ENCODE measurements around the gene FOXL2. TPM values are rescaled to one million over a fixed set of nuclear protein-coding genes. Genes with fewer than 3 reads are reported as not detected.
A peak's percentile ranks its signal among the peaks of the same experiment; 100 is the strongest.

FOXL2 gene
- total and polyA plus RNA-seq, 9 of the 15 experiments (the other 6 are each of a cell fraction or from before 2014, with no cell fraction given) = 0.27 to 22.1 (median 3.2) TPM

DNA sequence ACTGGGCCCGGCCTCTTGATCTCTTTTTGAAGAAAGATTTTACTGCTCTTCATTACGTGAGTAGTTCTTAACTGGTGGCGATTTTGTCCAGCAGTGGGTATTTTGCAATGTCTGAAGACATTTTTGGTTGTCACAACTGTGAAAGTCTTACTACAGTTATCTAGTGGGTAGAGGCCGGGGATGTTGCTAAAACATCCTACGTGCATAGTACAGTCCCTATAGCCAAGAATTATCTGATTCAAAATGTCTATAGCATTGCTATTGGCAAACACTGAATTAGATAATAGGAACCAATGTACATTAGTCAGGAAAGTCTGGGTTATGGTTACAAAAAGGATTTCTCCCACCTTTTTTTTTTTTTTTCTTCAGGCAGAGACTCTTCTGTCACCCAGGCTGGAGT, 38.1 kb downstream of the FOXL2 start:
- Histone ChIP-seq H3K9ac (ENCODE audit: insufficient read depth in 1 of 2, low read depth in 2 of 2, low read length in 2 of 2) (no peak overlapping the region), H3K9me1 (ENCODE audit: control insufficient read depth, insufficient read depth, low read length) (no peaks in the 10 kb centered on the region), H2AFZ (ENCODE audit: low read depth, low read length) (peak overlapping the region; percentile 33; the same call in 1 of the 2 replicates), H3K9me3 (replicated peaks; ENCODE audit: control insufficient read depth, insufficient read depth, low read depth, low read length) (no peaks in the 10 kb centered on the region), H3K27ac (ENCODE audit: extremely low read depth, low read depth, low read length) (no peak overlapping the region), H3K4me1 (replicated peaks in 1 of 2; ENCODE audit: control insufficient read depth in 2 of 2, insufficient read depth in 2 of 2, low read length in 2 of 2) (peaks cover 6 to 25% of the 10 kb centered on the region in 2 experiments; a peak in 4 of 5 replicates), H3K4me2 (ENCODE audit: insufficient read depth, low read length) (no peak overlapping the region), H4K20me1 (replicated peaks; ENCODE audit: control insufficient read depth, insufficient read depth, low read length) (no peaks in the 10 kb centered on the region), H3K79me2 (ENCODE audit: control insufficient read depth, insufficient read depth, low read length) (peaks cover 2% of the 10 kb centered on the region; the same call in 1 of the 3 replicates), H3K27me3 (ENCODE audit: control insufficient read depth in 2 of 2, insufficient read depth in 2 of 2, low read length in 2 of 2) (no peaks in the 10 kb centered on the region), H3K4me3 (no peak overlapping the region), H3K36me3 (ENCODE audit: control insufficient read depth, insufficient read depth, low read length) (no peaks in the 10 kb centered on the region)
- no TSS peak for BruUV-seq (replicated peaks)
- CTCF ChIA-PET (ENCODE audit: low intra/inter-chr PET ratio) = no interaction called here
- POLR2A ChIA-PET = interaction anchor here (0.9 kb wide), 1 partner anchor 11 kb away, joined by 4 read pairs; no protein-coding TSS in a partner anchor
- DNase-seq (ENCODE audit: extremely low read depth in 1 of 4, low spot score in 3 of 4) = no peak
- WGBS (ENCODE audit: insufficient coverage, low coverage, missing lambda C conversion rate) = 77% methylated on average over 5 of the region's 5 CpGs
- TF ChIP-seq CEBPB (tag; IDR thresholded peaks at IDR 0.05) (0 out of 2 replicates have a peak, but pooled peaks have one; percentile 9), NFIC (IDR thresholded peaks at IDR 0.05) (no peak), ZNF311 (CRISPR knock-in tag; IDR thresholded peaks at IDR 0.05) (0 out of 2 replicates have a peak, but pooled peaks have one; percentile 14), NBN (IDR thresholded peaks at IDR 0.05; ENCODE audit: low read depth) (no peak), HIVEP1 (CRISPR knock-in tag; IDR thresholded peaks at IDR 0.05) (no peak), CCAR2 (IDR thresholded peaks at IDR 0.05; ENCODE audit: low read depth, low read length) (no peak)
- TF ChIP-seq, protein P1, sequence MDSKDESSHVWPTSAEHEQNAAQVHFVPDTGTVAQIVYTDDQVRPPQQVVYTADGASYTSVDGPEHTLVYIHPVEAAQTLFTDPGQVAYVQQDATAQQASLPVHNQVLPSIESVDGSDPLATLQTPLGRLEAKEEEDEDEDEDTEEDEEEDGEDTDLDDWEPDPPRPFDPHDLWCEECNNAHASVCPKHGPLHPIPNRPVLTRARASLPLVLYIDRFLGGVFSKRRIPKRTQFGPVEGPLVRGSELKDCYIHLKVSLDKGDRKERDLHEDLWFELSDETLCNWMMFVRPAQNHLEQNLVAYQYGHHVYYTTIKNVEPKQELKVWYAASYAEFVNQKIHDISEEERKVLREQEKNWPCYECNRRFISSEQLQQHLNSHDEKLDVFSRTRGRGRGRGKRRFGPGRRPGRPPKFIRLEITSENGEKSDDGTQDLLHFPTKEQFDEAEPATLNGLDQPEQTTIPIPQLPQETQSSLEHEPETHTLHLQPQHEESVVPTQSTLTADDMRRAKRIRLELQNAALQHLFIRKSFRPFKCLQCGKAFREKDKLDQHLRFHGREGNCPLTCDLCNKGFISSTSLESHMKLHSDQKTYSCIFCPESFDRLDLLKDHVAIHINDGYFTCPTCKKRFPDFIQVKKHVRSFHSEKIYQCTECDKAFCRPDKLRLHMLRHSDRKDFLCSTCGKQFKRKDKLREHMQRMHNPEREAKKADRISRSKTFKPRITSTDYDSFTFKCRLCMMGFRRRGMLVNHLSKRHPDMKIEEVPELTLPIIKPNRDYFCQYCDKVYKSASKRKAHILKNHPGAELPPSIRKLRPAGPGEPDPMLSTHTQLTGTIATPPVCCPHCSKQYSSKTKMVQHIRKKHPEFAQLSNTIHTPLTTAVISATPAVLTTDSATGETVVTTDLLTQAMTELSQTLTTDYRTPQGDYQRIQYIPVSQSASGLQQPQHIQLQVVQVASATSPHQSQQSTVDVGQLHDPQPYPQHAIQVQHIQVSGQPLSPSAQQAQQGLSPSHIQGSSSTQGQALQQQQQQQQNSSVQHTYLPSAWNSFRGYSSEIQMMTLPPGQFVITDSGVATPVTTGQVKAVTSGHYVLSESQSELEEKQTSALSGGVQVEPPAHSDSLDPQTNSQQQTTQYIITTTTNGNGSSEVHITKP (IDR thresholded peaks at IDR 0.05; ENCODE audit: partially characterized antibody) = no peak
- TF ChIP-seq, protein P2, sequence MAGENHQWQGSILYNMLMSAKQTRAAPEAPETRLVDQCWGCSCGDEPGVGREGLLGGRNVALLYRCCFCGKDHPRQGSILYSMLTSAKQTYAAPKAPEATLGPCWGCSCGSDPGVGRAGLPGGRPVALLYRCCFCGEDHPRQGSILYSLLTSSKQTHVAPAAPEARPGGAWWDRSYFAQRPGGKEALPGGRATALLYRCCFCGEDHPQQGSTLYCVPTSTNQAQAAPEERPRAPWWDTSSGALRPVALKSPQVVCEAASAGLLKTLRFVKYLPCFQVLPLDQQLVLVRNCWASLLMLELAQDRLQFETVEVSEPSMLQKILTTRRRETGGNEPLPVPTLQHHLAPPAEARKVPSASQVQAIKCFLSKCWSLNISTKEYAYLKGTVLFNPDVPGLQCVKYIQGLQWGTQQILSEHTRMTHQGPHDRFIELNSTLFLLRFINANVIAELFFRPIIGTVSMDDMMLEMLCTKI (IDR thresholded peaks at IDR 0.05; ENCODE audit: partially characterized antibody) = no peak
- no peak for FAIRE-seq
- ATAC-seq = no peak
- intact Hi-C loops (cut with micrococcal nuclease) (no loop called here), in situ Hi-C loops (cut with MboI) (no loop called here)
